HCT116 (cell line): ENCODE results near the gene IGDCC3. TPM values are rescaled to one million over a fixed set of nuclear protein-coding genes. Genes with fewer than 3 reads are reported as not detected.

Experiments
- ATAC-seq: fragments of 200-7000 bp; cut with Tn5 transposase; 2 replicates; pipeline ENCODE4 v1.9.1; 2020; ENCODE audit warnings: mild to moderate bottlenecking, moderate library complexity
- BruUV-seq: library from RNA; stranded (reverse); fragments of 400-500 nt; replicated peaks from 2 replicates; lab custom pipeline; 2021; lab: Mats Ljungman, UMichigan
- CTCF ChIA-PET: fragments of 300-600 bp; sonication (Branson Sonifier 250); formaldehyde crosslinking; loops from one replicate; lab custom pipeline; 2021; ENCODE audit warnings: antibody characterized with exemption; lab: Charles Lee
- POLR2A ChIA-PET: fragments of 300-600, 350-600 bp; sonication (Branson Sonifier 250); formaldehyde crosslinking; loops from one replicate; lab custom pipeline; 2021; ENCODE audit warnings: antibody characterized with exemption; lab: Charles Lee
- RAD21 ChIA-PET, 2 experiments: fragments of 300-600 bp; sonication (Branson Sonifier 250); formaldehyde crosslinking; loops; one replicate each; lab custom pipeline; 2023; ENCODE audit warnings: low total read pairs in 2 of 2; ENCODE audit not compliant: uncharacterized antibody in 2 of 2, unreplicated experiment in 2 of 2, low non-redundant PET in 1 of 2; lab: Charles Lee
- DNase-seq: peaks from one replicate; pipeline ENCODE4 v3.0.0-alpha.2; 2010; ENCODE audit warnings: low read depth, low spot score
- H2AFZ ChIP-seq: fragments of 200-600 bp; shearing (Covaris generic), sonication (generic); 2 replicates; pipeline ENCODE4 v1.6.1; 2017; ENCODE audit warnings: low read depth, mixed run types, mixed read lengths, antibody characterized with exemption, low read length; ENCODE audit not compliant: poor library complexity, severe bottlenecking
- H3K27ac ChIP-seq: 2 replicates; pipeline ENCODE4 v1.5.1; 2012; ENCODE audit warnings: low read depth, low read length
- H3K27me3 ChIP-seq: fragments of 200-600 bp; sonication (generic); 2 replicates; pipeline ENCODE4 v1.6.1; 2016; ENCODE audit warnings: mixed run types, low read length, mixed read lengths; ENCODE audit not compliant: insufficient read depth
- H3K36me3 ChIP-seq, 2 experiments: fragments of 200-500 bp in 1 of 2; fragments of 200-600 bp in 1 of 2; sonication (Bioruptor generic) in 1 of 2; sonication (generic) in 1 of 2; 2 replicates each; pipeline versions ENCODE4 v1.5.1 to v1.6.1; 2014 to 2016; ENCODE audit warnings: low read length in 2 of 2, inconsistent platforms in 1 of 2, mixed read lengths in 1 of 2, mixed run types in 1 of 2; ENCODE audit not compliant: insufficient read depth in 2 of 2, control insufficient read depth in 1 of 2
- H3K4me1 ChIP-seq, 2 experiments: fragments of 200-600 bp in 1 of 2; sonication (generic) in 1 of 2; 2 replicates each; pipeline versions ENCODE4 v1.5.1 to v1.6.1; 2012 to 2017; ENCODE audit warnings: low read length in 2 of 2, inconsistent platforms in 1 of 2, mild to moderate bottlenecking in 1 of 2, mixed read lengths in 1 of 2, mixed run types in 1 of 2, moderate library complexity in 1 of 2; ENCODE audit not compliant: insufficient read depth in 2 of 2, control insufficient read depth in 1 of 2
- H3K4me2 ChIP-seq: fragments of 200-600 bp; sonication (generic); 2 replicates; pipeline ENCODE4 v1.6.1; 2017; ENCODE audit warnings: mixed run types, low read length, mixed read lengths
- H3K4me3 ChIP-seq, 2 experiments: fragments of 200-600 bp in 1 of 2; sonication (generic) in 1 of 2; replicated peaks in 1 of 2; 2 replicates each; pipeline ENCODE4 v1.5.1; 2011 to 2016; ENCODE audit warnings: low read length in 2 of 2, control low read depth in 1 of 2, low read depth in 1 of 2, mild to moderate bottlenecking in 1 of 2, mixed read lengths in 1 of 2, mixed run types in 1 of 2
- H3K79me2 ChIP-seq: fragments of 200-600 bp; sonication (generic); 2 replicates; pipeline ENCODE4 v1.6.1; 2017; ENCODE audit warnings: mild to moderate bottlenecking, mixed run types, low read length, moderate library complexity, mixed read lengths; ENCODE audit not compliant: insufficient read depth
- H3K9ac ChIP-seq: fragments of 200-600 bp; sonication (generic); 2 replicates; pipeline ENCODE4 v1.6.1; 2016; ENCODE audit warnings: low read length, mixed read lengths
- H3K9me2 ChIP-seq: fragments of 200-600 bp; sonication (generic), shearing (Covaris generic); 2 replicates; pipeline ENCODE4 v1.6.1; 2017; ENCODE audit warnings: mixed run types, mild to moderate bottlenecking, moderate library complexity; ENCODE audit not compliant: insufficient read depth
- H3K9me3 ChIP-seq, 2 experiments: fragments of 200-500 bp in 1 of 2; fragments of 200-600 bp in 1 of 2; sonication (Bioruptor generic) in 1 of 2; sonication (generic) in 1 of 2; 2 replicates each; pipeline ENCODE4 v1.6.1; 2014 to 2017; ENCODE audit warnings: low read length in 2 of 2, mixed read lengths in 2 of 2, inconsistent platforms in 1 of 2, low read depth in 1 of 2, mild to moderate bottlenecking in 1 of 2, mixed run types in 1 of 2, moderate library complexity in 1 of 2; ENCODE audit not compliant: control insufficient read depth in 1 of 2, insufficient read depth in 1 of 2
- H4K20me1 ChIP-seq: fragments of 200-600 bp; sonication (generic), shearing (Covaris generic); 2 replicates; pipeline ENCODE4 v1.6.1; 2017; ENCODE audit warnings: mixed run types, mild to moderate bottlenecking, moderate library complexity; ENCODE audit not compliant: insufficient read depth
- CTCF ChIP-seq, 3 experiments: fragments of 200-600 bp in 1 of 3; sonication (generic) in 1 of 3; IDR thresholded peaks in 2 of 3; conservative IDR thresholded peaks in 1 of 3; 2 replicates each; pipeline ENCODE4 v1.5.1; 2012 to 2017; ENCODE audit warnings: low read depth in 2 of 3, low read length in 2 of 3, antibody characterized with exemption in 1 of 3, borderline replicate concordance in 1 of 3, control low read depth in 1 of 3, mild to moderate bottlenecking in 1 of 3, mixed read lengths in 1 of 3, mixed run types in 1 of 3, moderate library complexity in 1 of 3; ENCODE audit not compliant: insufficient read depth in 1 of 3
- EGR1 ChIP-seq: IDR thresholded peaks from 2 replicates; pipeline ENCODE4 v1.6.1; 2012; ENCODE audit warnings: low read depth
- ELF1 ChIP-seq: IDR thresholded peaks from 2 replicates; pipeline ENCODE4 v1.6.1; 2012; ENCODE audit warnings: low read depth, borderline replicate concordance
- MAX ChIP-seq: IDR thresholded peaks from 2 replicates; pipeline ENCODE4 v1.6.1; 2012
- POLR2A ChIP-seq: IDR thresholded peaks from 2 replicates; pipeline ENCODE4 v1.7.0; 2011; ENCODE audit warnings: borderline replicate concordance; ENCODE audit not compliant: insufficient read depth, insufficient read length; ENCODE audit errors: extremely low read depth
- POLR2AphosphoS5 ChIP-seq: IDR thresholded peaks from 2 replicates; pipeline ENCODE4 v1.6.1; 2011; ENCODE audit warnings: mild to moderate bottlenecking, low read depth, low read length, moderate library complexity
- RAD21 ChIP-seq: IDR thresholded peaks from 2 replicates; pipeline ENCODE4 v1.6.1; 2012; ENCODE audit warnings: low read depth, mild to moderate bottlenecking
- REST ChIP-seq: IDR thresholded peaks from 2 replicates; pipeline ENCODE4 v1.6.1; 2012; ENCODE audit warnings: low read depth
- SRF ChIP-seq: IDR thresholded peaks from 2 replicates; pipeline ENCODE4 v1.6.1; 2012; ENCODE audit warnings: low read depth
- TCF7L2 ChIP-seq: IDR thresholded peaks from 2 replicates; pipeline ENCODE4 v1.7.0; 2011; ENCODE audit warnings: borderline replicate concordance, inconsistent platforms; ENCODE audit not compliant: insufficient read depth, insufficient read length; ENCODE audit errors: extremely low read depth
- intact Hi-C: fragments of 100-400 bp; cut with micrococcal nuclease; formaldehyde crosslinking; loops from 2 replicates; pipeline ENCODE4 v1.10.0; 2022
- total RNA-seq: library from RNA; stranded (reverse); gene quantifications from one replicate; pipeline ENCODE4 v1.2.1, GENCODE V29; 2021; ENCODE audit not compliant: unreplicated experiment

Gene IGDCC3
- total RNA-seq, 1 experiment from 2014 or later, result 0.44 TPM

- ChIA-PET POLR2A (interaction anchor here (1.2 kb wide), 1 partner anchor 32 kb away, joined by 3 read pairs; the partner anchor contains the start of gene RNU5B-1), CTCF (no interaction called here), RAD21 (no interaction called here)
- Histone ChIP-seq H3K4me3 (no peak overlapping the region), H3K4me1 (0 out of 4 replicates have a peak, but pooled peaks cover 0 to 4% of the 10 kb centered on the region in 2 experiments), H3K9ac (no peak overlapping the region), H4K20me1 (no peaks in the 10 kb centered on the region), H3K4me2 (no peak overlapping the region), H3K27ac (no peak overlapping the region), H3K79me2 (no peaks in the 10 kb centered on the region), H3K27me3 (no peaks in the 10 kb centered on the region; the same call in 1 of the 2 replicates), H3K9me2 (no peaks in the 10 kb centered on the region), H2AFZ (no peak overlapping the region), H3K9me3 (no peaks in the 10 kb centered on the region), H3K36me3 (no peaks in the 10 kb centered on the region)
- intact Hi-C loops, result no loop called here
- ATAC-seq (peak; percentile 56; the same call in 1 of the 2 replicates), DNase-seq (no peak)
- BruUV-seq, result no TSS peak
- no peak for TF ChIP-seq MAX
- TF ChIP-seq RAD21, result no peak
- no peak for TF ChIP-seq TCF7L2
- no peak for TF ChIP-seq EGR1
- no peak for TF ChIP-seq ELF1
- no peak for TF ChIP-seq SRF
- no peak for TF ChIP-seq REST
- TF ChIP-seq POLR2AphosphoS5, result no peak
- TF ChIP-seq CTCF (IDR thresholded peaks at IDR 0.05 in 2 of 3, conservative IDR thresholded peaks at IDR 0.05 in 1 of 3; ENCODE audit: borderline replicate concordance in 1 of 3, insufficient read depth in 1 of 3, low read depth in 2 of 3, low read length in 2 of 3), result no peak
- no peak for TF ChIP-seq POLR2A
Observed at GRCh38 chr15:65336493-65337435, 41.0 kb downstream of the IGDCC3 start.
